Hepatocyte (in vitro differentiated cells): ENCODE data around the gene PTCD1.

Experiments
- CTCF ChIP-seq: fragments of 200-600 bp; sonication (generic); IDR thresholded peaks from 2 replicates; pipeline ENCODE4 v1.5.1; 2016; ENCODE audit warnings: antibody characterized with exemption, mild to moderate bottlenecking; ENCODE audit not compliant: poor library complexity
- EZH2 ChIP-seq: fragments of 200-600 bp; sonication (generic); IDR thresholded peaks from 2 replicates; pipeline ENCODE4 v1.6.1; 2016; ENCODE audit warnings: antibody characterized with exemption, mild to moderate bottlenecking, borderline replicate concordance

- TF ChIP-seq EZH2 (no peak), CTCF (no peak)
Measured at GRCh38 chr7:99402854-99403253, 35.7 kb downstream of the PTCD1 start.
